Stimulated activated CD8-positive, alpha-beta memory T cell treated with anti-CD3 and anti-CD28 coated beads, Interleukin-15, amount 100 ng/mL, for 24 hours (primary cell): ENCODE measurements around the gene CUEDC1.

ENCODE experiments used
- DNase-seq: peaks from one replicate; pipeline ENCODE4 v3.0.0-alpha.2; 2020; ENCODE audit warnings: low read depth

CUEDC1 gene

GRCh38 chr17:57874434-57875289 lies 80.5 kb downstream of the CUEDC1 start:
- no peak for DNase-seq

GRCh38 chr17:57874058-57874419 lies 81.2 kb downstream of the CUEDC1 start:
- no peak for DNase-seq

- no peak for DNase-seq
Observed at GRCh38 chr17:57873261-57874057, 81.8 kb downstream of the CUEDC1 start.

- DNase-seq, result no peak
Observed at GRCh38 chr17:57872536-57872935, 82.7 kb downstream of the CUEDC1 start.

- no peak for DNase-seq
Observed at GRCh38 chr17:57871863-57872262, 83.3 kb downstream of the CUEDC1 start.

GRCh38 chr17:57871155-57871554 lies 84.1 kb downstream of the CUEDC1 start:
- DNase-seq, result no peak

- no peak for DNase-seq
Observed at GRCh38 chr17:57870283-57870635, 85.0 kb downstream of the CUEDC1 start.

- no peak for DNase-seq
Observed at GRCh38 chr17:57869617-57870282, 85.5 kb downstream of the CUEDC1 start.

- no peak for DNase-seq
Observed at GRCh38 chr17:57868910-57869616, 86.1 kb downstream of the CUEDC1 start.

GRCh38 chr17:57868007-57868909 lies 87.0 kb downstream of the CUEDC1 start:
- DNase-seq, result no peak

- DNase-seq, result no peak
Observed at GRCh38 chr17:57867126-57867525, 88.1 kb downstream of the CUEDC1 start.

GRCh38 chr17:57866723-57867122 lies 88.5 kb downstream of the CUEDC1 start:
- DNase-seq, result no peak

GRCh38 chr17:57866319-57866718 lies 88.9 kb downstream of the CUEDC1 start:
- no peak for DNase-seq

GRCh38 chr17:57864273-57864672 lies 90.9 kb downstream of the CUEDC1 start:
- no peak for DNase-seq

GRCh38 chr17:57862694-57863667 lies 92.2 kb downstream of the CUEDC1 start:
- no peak for DNase-seq

GRCh38 chr17:57861790-57862693 lies 93.2 kb downstream of the CUEDC1 start:
- DNase-seq, result no peak

GRCh38 chr17:57861000-57861789 lies 94.0 kb downstream of the CUEDC1 start:
- no peak for DNase-seq

GRCh38 chr17:57860414-57860999 lies 94.7 kb downstream of the CUEDC1 start:
- no peak for DNase-seq
